Astrocyte (in vitro differentiated cells and primary cell): ENCODE results near the gene HNRNPC. TPM values are rescaled to one million over a fixed set of nuclear protein-coding genes. Genes with fewer than 3 reads are reported as not detected.

Experiments used
- DNase-seq: peaks from one replicate; pipeline ENCODE4 v3.0.0-alpha.2; 2010; ENCODE audit warnings: low read depth
- FAIRE-seq: peaks from 2 replicates; lab custom pipeline; 2011; peaks lifted over from hg19 to GRCh38; lab: Jason Lieb, UNC
- H2AFZ ChIP-seq: 2 replicates; pipeline ENCODE4 v1.6.0; 2012; ENCODE audit warnings: low read depth, low read length, inconsistent platforms
- H3K27ac ChIP-seq: 2 replicates; pipeline ENCODE4 v1.5.1; 2011; ENCODE audit warnings: low read depth, low read length, inconsistent platforms
- H3K27me3 ChIP-seq: 2 replicates; pipeline ENCODE4 v1.6.0; 2011; ENCODE audit warnings: low read length, inconsistent platforms; ENCODE audit not compliant: insufficient read depth
- H3K36me3 ChIP-seq: 2 replicates; pipeline ENCODE4 v1.5.1; 2011; ENCODE audit warnings: low read length, inconsistent platforms; ENCODE audit not compliant: insufficient read depth
- H3K4me1 ChIP-seq: 2 replicates; pipeline ENCODE4 v1.5.1; 2011; ENCODE audit warnings: low read length, inconsistent platforms; ENCODE audit not compliant: insufficient read depth
- H3K4me2 ChIP-seq: 2 replicates; pipeline ENCODE4 v1.6.0; 2012; ENCODE audit warnings: low read length, inconsistent platforms
- H3K4me3 ChIP-seq: 2 replicates; pipeline ENCODE4 v1.5.1; 2011; ENCODE audit warnings: low read depth, mild to moderate bottlenecking, low read length, inconsistent platforms; ENCODE audit not compliant: insufficient read depth
- H3K79me2 ChIP-seq: 2 replicates; pipeline ENCODE4 v1.6.0; 2012; ENCODE audit warnings: mild to moderate bottlenecking, low read length, inconsistent platforms; ENCODE audit not compliant: insufficient read depth
- H3K9ac ChIP-seq: 2 replicates; pipeline ENCODE4 v1.6.0; 2012; ENCODE audit warnings: mild to moderate bottlenecking, low read length, inconsistent platforms
- H3K9me3 ChIP-seq: 2 replicates; pipeline ENCODE4 v1.5.1; 2012; ENCODE audit warnings: low read depth, mild to moderate bottlenecking, low read length, inconsistent platforms; ENCODE audit not compliant: insufficient read depth
- H4K20me1 ChIP-seq: 2 replicates; pipeline ENCODE4 v1.6.0; 2012; ENCODE audit warnings: low read length, inconsistent platforms; ENCODE audit not compliant: insufficient read depth
- H3K27ac Mint-ChIP-seq: one replicate; pipeline ENCODE4 v1.8.0; 2021; ENCODE audit warnings: mild to moderate bottlenecking, mixed read lengths; ENCODE audit not compliant: unreplicated experiment
- H3K27me3 Mint-ChIP-seq: one replicate; pipeline ENCODE4 v1.8.0; 2021; ENCODE audit warnings: low read depth, mixed read lengths; ENCODE audit not compliant: unreplicated experiment
- H3K36me3 Mint-ChIP-seq: one replicate; pipeline ENCODE4 v1.8.0; 2021; ENCODE audit warnings: low read depth, mixed read lengths; ENCODE audit not compliant: unreplicated experiment
- H3K4me1 Mint-ChIP-seq: one replicate; pipeline ENCODE4 v1.8.0; 2021; ENCODE audit warnings: low read depth, mixed read lengths; ENCODE audit not compliant: unreplicated experiment
- H3K4me3 Mint-ChIP-seq: one replicate; pipeline ENCODE4 v1.8.0; 2021; ENCODE audit warnings: mild to moderate bottlenecking, moderate library complexity, mixed read lengths; ENCODE audit not compliant: unreplicated experiment
- H3K9me3 Mint-ChIP-seq: one replicate; pipeline ENCODE4 v1.8.0; 2021; ENCODE audit warnings: mild to moderate bottlenecking, mixed read lengths; ENCODE audit not compliant: unreplicated experiment
- CTCF ChIP-seq: IDR thresholded peaks from 2 replicates; pipeline ENCODE4 v1.5.1; 2011; ENCODE audit warnings: low read depth, mild to moderate bottlenecking, inconsistent platforms, low read length, moderate library complexity; ENCODE audit not compliant: insufficient read depth
- EZH2 ChIP-seq: IDR thresholded peaks from 2 replicates; pipeline ENCODE4 v1.6.1; 2012; ENCODE audit warnings: mild to moderate bottlenecking, low read length, inconsistent platforms; ENCODE audit not compliant: insufficient read depth
- total RNA-seq: library from RNA; stranded (reverse); gene quantifications from 2 replicates; pipeline ENCODE4 v1.2.1, GENCODE V29; 2021

HNRNPC gene
- total RNA-seq, 1 donor from 2014 or later, result 525 TPM

- H3K4me3 ChIP-seq, result no peak overlapping the region
- no peaks in the 10 kb centered on the region for H3K9me3 ChIP-seq
- DNase-seq (no peak), FAIRE-seq (no peak)
- TF ChIP-seq EZH2 (no peak), CTCF (no peak)
- Mint-ChIP-seq H3K9me3 (no peaks in the 10 kb centered on the region), H3K4me3 (no peak overlapping the region), H3K4me1 (peaks cover 22% of the 10 kb centered on the region), H3K27me3 (no peaks in the 10 kb centered on the region), H3K27ac (peak overlapping the region; percentile 2), H3K36me3 (peaks cover 37% of the 10 kb centered on the region)
- H3K27me3 ChIP-seq, result no peaks in the 10 kb centered on the region
- peaks cover 91% of the 10 kb centered on the region for H4K20me1 ChIP-seq
- H3K9ac ChIP-seq, result no peak overlapping the region
- H3K4me1 ChIP-seq, result no peaks in the 10 kb centered on the region
- H3K27ac ChIP-seq, result no peak overlapping the region
- no peak overlapping the region for H3K4me2 ChIP-seq
- peaks cover 6% of the 10 kb centered on the region for H3K79me2 ChIP-seq
- H3K36me3 ChIP-seq, result peaks cover 58% of the 10 kb centered on the region
- no peak overlapping the region for H2AFZ ChIP-seq
Observed at GRCh38 chr14:21203470-21204166, 65.6 kb downstream of the HNRNPC start.

- Histone ChIP-seq H3K9me3 (no peaks in the 10 kb centered on the region), H3K27ac (no peak overlapping the region), H3K4me1 (no peaks in the 10 kb centered on the region), H3K27me3 (no peaks in the 10 kb centered on the region), H2AFZ (no peak overlapping the region), H4K20me1 (peaks cover 82% of the 10 kb centered on the region), H3K4me2 (no peak overlapping the region), H3K79me2 (no peaks in the 10 kb centered on the region), H3K9ac (no peak overlapping the region), H3K4me3 (no peak overlapping the region), H3K36me3 (peaks cover 49% of the 10 kb centered on the region)
- Mint-ChIP-seq H3K4me3 (peak overlapping the region; percentile 28), H3K36me3 (peaks cover 33% of the 10 kb centered on the region), H3K27me3 (no peaks in the 10 kb centered on the region), H3K9me3 (no peaks in the 10 kb centered on the region), H3K4me1 (peaks cover 22% of the 10 kb centered on the region), H3K27ac (peak overlapping the region; percentile 29)
- DNase-seq (no peak), FAIRE-seq (peak; percentile 54)
- TF ChIP-seq EZH2, result no peak
Observed at GRCh38 chr14:21202463-21203358, 66.5 kb downstream of the HNRNPC start.

- H3K9ac ChIP-seq, result no peak overlapping the region
- H3K4me1 ChIP-seq, result no peaks in the 10 kb centered on the region
- H3K9me3 ChIP-seq, result no peaks in the 10 kb centered on the region
- Mint-ChIP-seq H3K27ac (peak overlapping the region; percentile 29), H3K36me3 (peaks cover 32% of the 10 kb centered on the region), H3K9me3 (no peaks in the 10 kb centered on the region), H3K27me3 (no peaks in the 10 kb centered on the region), H3K4me1 (peaks cover 21% of the 10 kb centered on the region), H3K4me3 (peak overlapping the region; percentile 31)
- no peak overlapping the region for H3K27ac ChIP-seq
- no peak overlapping the region for H3K4me2 ChIP-seq
- no peak for DNase-seq
- TF ChIP-seq CTCF, result no peak
- TF ChIP-seq EZH2, result no peak
- H2AFZ ChIP-seq, result no peak overlapping the region
- FAIRE-seq, result no peak
- H3K79me2 ChIP-seq, result no peaks in the 10 kb centered on the region
- peaks cover 40% of the 10 kb centered on the region for H3K36me3 ChIP-seq
- no peak overlapping the region for H3K4me3 ChIP-seq
- H3K27me3 ChIP-seq, result no peaks in the 10 kb centered on the region
- peaks cover 73% of the 10 kb centered on the region for H4K20me1 ChIP-seq
Observed at GRCh38 chr14:21201732-21202462, 67.3 kb downstream of the HNRNPC start.
